AG10803 (cell line): ENCODE data around the gene CDK14.
A peak's percentile ranks its signal among the peaks of the same experiment; 100 is the strongest.
"Not testable (repeated sequence)": the region's sequence is repeated elsewhere in the genome, so short reads cannot be mapped to it uniquely, and the experiment has no call there.

ENCODE experiments used
- DNase-seq: peaks from one replicate; pipeline ENCODE4 v3.0.0; 2010; ENCODE audit warnings: low read depth
- H3K4me3 ChIP-seq: 2 replicates; pipeline ENCODE4 v1.5.1; 2011; ENCODE audit warnings: mild to moderate bottlenecking, low read length, control low read depth
- TF ChIP-seq, protein P1 (sequence below): conservative IDR thresholded peaks from 2 replicates; pipeline ENCODE4 v1.5.1; 2011; ENCODE audit warnings: mild to moderate bottlenecking, low read length, control low read depth, inconsistent platforms

CDK14 gene

GRCh38 chr7:90721869-90722431 is 125.8 kb downstream of the CDK14 start:
- DNase-seq: no peak
- TF ChIP-seq, protein P1, sequence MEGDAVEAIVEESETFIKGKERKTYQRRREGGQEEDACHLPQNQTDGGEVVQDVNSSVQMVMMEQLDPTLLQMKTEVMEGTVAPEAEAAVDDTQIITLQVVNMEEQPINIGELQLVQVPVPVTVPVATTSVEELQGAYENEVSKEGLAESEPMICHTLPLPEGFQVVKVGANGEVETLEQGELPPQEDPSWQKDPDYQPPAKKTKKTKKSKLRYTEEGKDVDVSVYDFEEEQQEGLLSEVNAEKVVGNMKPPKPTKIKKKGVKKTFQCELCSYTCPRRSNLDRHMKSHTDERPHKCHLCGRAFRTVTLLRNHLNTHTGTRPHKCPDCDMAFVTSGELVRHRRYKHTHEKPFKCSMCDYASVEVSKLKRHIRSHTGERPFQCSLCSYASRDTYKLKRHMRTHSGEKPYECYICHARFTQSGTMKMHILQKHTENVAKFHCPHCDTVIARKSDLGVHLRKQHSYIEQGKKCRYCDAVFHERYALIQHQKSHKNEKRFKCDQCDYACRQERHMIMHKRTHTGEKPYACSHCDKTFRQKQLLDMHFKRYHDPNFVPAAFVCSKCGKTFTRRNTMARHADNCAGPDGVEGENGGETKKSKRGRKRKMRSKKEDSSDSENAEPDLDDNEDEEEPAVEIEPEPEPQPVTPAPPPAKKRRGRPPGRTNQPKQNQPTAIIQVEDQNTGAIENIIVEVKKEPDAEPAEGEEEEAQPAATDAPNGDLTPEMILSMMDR: no peak
- no peak overlapping the region for H3K4me3 ChIP-seq

DNA sequence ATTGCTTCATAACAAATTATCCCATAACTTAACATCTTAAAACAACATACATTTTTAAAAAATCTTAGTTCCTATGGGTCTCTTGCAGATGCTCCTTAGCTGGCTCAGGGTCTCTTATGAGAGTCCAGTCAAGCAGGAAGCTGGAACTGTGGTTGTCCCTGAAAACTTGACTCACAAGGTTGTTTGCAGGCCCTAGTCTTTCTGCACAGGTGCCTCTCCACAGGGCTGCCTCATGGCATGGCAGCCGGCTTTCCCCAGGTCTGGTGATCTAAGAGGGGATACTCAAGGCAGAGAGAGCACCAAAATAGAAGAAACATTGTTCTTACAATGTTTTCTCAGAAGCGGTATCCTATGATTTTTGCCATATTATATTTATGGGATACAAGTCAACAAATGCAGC is 127.1 kb downstream of the CDK14 start:
- no peak overlapping the region for H3K4me3 ChIP-seq
- TF ChIP-seq, protein P1: no peak
- DNase-seq: no peak

GRCh38 chr7:90723866-90724265 is 127.7 kb downstream of the CDK14 start:
- DNase-seq: no peak
- TF ChIP-seq, protein P1: no peak
- H3K4me3 ChIP-seq: no peak overlapping the region

GRCh38 chr7:90726120-90726519 is 130.0 kb downstream of the CDK14 start:
- TF ChIP-seq, protein P1: no peak
- DNase-seq: peak; percentile 57
- H3K4me3 ChIP-seq: no peak overlapping the region

GRCh38 chr7:90726623-90727022 is 130.5 kb downstream of the CDK14 start:
- no peak overlapping the region for H3K4me3 ChIP-seq
- peak; percentile 9 for DNase-seq
- TF ChIP-seq, protein P1: no peak

- no peak for DNase-seq
- TF ChIP-seq, protein P1: no peak
- no peak overlapping the region for H3K4me3 ChIP-seq
These were observed 131.3 kb downstream of the CDK14 start for GRCh38 chr7:90727412-90727811.

DNA sequence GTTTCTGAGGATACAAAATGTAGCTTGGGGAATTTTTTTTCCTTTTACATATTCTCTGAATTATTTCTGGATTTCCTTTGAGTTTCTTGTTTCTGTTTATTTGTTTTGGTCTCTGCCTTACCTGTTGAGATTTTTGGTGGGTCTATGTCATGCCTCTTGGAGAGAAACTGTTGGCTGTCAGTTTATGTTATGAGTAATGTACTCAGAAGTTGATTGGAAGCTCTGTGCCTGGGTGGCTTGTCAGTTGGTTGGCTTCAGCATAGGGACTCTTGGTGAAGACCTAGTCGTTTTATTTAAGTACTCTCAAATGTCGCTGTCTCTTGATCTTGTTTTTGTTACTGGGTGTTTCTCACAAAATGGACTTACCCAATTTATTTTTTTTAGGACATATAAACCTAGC is 132.4 kb downstream of the CDK14 start:
- TF ChIP-seq, protein P1: no peak
- DNase-seq: no peak
- no peak overlapping the region for H3K4me3 ChIP-seq

GRCh38 chr7:90735611-90736280 is 139.6 kb downstream of the CDK14 start:
- not testable (repeated sequence) for H3K4me3 ChIP-seq, DNase-seq
